ENCODE measurements around the gene SGTA. TPM values are rescaled to one million over a fixed set of nuclear protein-coding genes. Genes with fewer than 3 reads are reported as not detected.
"Not testable (repeated sequence)": the region's sequence is repeated elsewhere in the genome, so short reads cannot be mapped to it uniquely, and the experiment has no call there.

SGTA gene
- total RNA-seq, 1 experiment from 2014 or later = 109 TPM

- Histone ChIP-seq H3K4me1 (ENCODE audit: control insufficient read depth in 1 of 2, insufficient read depth in 2 of 2, low read length in 2 of 2) (no peaks in the 10 kb centered on the region), H3K27me3 (ENCODE audit: insufficient read depth, low read length) (no peaks in the 10 kb centered on the region), H3K9ac (ENCODE audit: low read length) (no peak overlapping the region), H3K9me2 (ENCODE audit: insufficient read depth) (no peaks in the 10 kb centered on the region), H3K79me2 (ENCODE audit: insufficient read depth, low read length) (peaks cover 57% of the 10 kb centered on the region), H3K4me3 (replicated peaks in 1 of 2; ENCODE audit: low read depth in 1 of 2, low read length in 2 of 2) (no peak overlapping the region), H2AFZ (ENCODE audit: low read depth, low read length, poor library complexity, severe bottlenecking) (no peak overlapping the region), H3K4me2 (ENCODE audit: low read length) (no peak overlapping the region), H3K36me3 (ENCODE audit: control insufficient read depth in 1 of 2, insufficient read depth in 2 of 2, low read length in 2 of 2) (peaks cover 30 to 49% of the 10 kb centered on the region in 2 experiments; a peak in 3 of 4 replicates), H3K9me3 (ENCODE audit: control insufficient read depth in 1 of 2, insufficient read depth in 1 of 2, low read depth in 1 of 2, low read length in 2 of 2) (no peaks in the 10 kb centered on the region), H4K20me1 (ENCODE audit: insufficient read depth) (no peaks in the 10 kb centered on the region), H3K27ac (ENCODE audit: low read depth, low read length) (no peak overlapping the region)
- no TSS peak for BruUV-seq (replicated peaks)
- DNase-seq (ENCODE audit: low read depth, low spot score) (no peak), ATAC-seq (no peak)
- intact Hi-C loops (cut with micrococcal nuclease) = no loop called here
- ChIA-PET CTCF (no interaction called here), POLR2A (no interaction called here), RAD21 (ENCODE audit: low non-redundant PET in 1 of 2, low total read pairs in 2 of 2, uncharacterized antibody in 2 of 2, unreplicated experiment in 2 of 2) (no interaction called here)
- TF ChIP-seq ELF1 (IDR thresholded peaks at IDR 0.05; ENCODE audit: borderline replicate concordance, low read depth) = no peak
- TF ChIP-seq REST (IDR thresholded peaks at IDR 0.05; ENCODE audit: low read depth) = no peak
- no peak for TF ChIP-seq RAD21 (IDR thresholded peaks at IDR 0.05; ENCODE audit: low read depth)
- no peak for TF ChIP-seq FOSL1 (IDR thresholded peaks at IDR 0.05; ENCODE audit: low read depth)
- TF ChIP-seq EZH2phosphoT487 (IDR thresholded peaks at IDR 0.05; ENCODE audit: borderline replicate concordance) = no peak
These were observed 10.1 kb upstream of the SGTA start for GRCh38 chr19:2793126-2793525.

- intact Hi-C loops (cut with micrococcal nuclease); DNase-seq (ENCODE audit: low read depth, low spot score); H3K27me3 ChIP-seq (ENCODE audit: insufficient read depth, low read length); H3K4me2 ChIP-seq (ENCODE audit: low read length); CTCF ChIA-PET; RAD21 ChIA-PET (ENCODE audit: low non-redundant PET in 1 of 2, low total read pairs in 2 of 2, uncharacterized antibody in 2 of 2, unreplicated experiment in 2 of 2); H3K9me2 ChIP-seq (ENCODE audit: insufficient read depth); H2AFZ ChIP-seq (ENCODE audit: low read depth, low read length, poor library complexity, severe bottlenecking); ATAC-seq; H3K9me3 ChIP-seq (ENCODE audit: control insufficient read depth in 1 of 2, insufficient read depth in 1 of 2, low read depth in 1 of 2, low read length in 2 of 2); POLR2A ChIA-PET; H3K9ac ChIP-seq (ENCODE audit: low read length); H3K4me3 ChIP-seq (replicated peaks in 1 of 2; ENCODE audit: low read depth in 1 of 2, low read length in 2 of 2); H3K27ac ChIP-seq (ENCODE audit: low read depth, low read length); H3K4me1 ChIP-seq (ENCODE audit: control insufficient read depth in 1 of 2, insufficient read depth in 2 of 2, low read length in 2 of 2); BruUV-seq (replicated peaks); H4K20me1 ChIP-seq (ENCODE audit: insufficient read depth): not testable (repeated sequence)
- H3K36me3 ChIP-seq (ENCODE audit: control insufficient read depth in 1 of 2, insufficient read depth in 2 of 2, low read length in 2 of 2) = peaks cover 30 to 51% of the 10 kb centered on the region in 2 experiments; a peak in 3 of 4 replicates
- peaks cover 62% of the 10 kb centered on the region for H3K79me2 ChIP-seq (ENCODE audit: insufficient read depth, low read length)
These were observed 9.6 kb upstream of the SGTA start for GRCh38 chr19:2792666-2793065.

Measured in HCT116 (cell line).